ENCODE measurements around the gene ATP6V1D. TPM values are rescaled to one million over a fixed set of nuclear protein-coding genes. Genes with fewer than 3 reads are reported as not detected.

Gene ATP6V1D
- total and polyA plus RNA-seq, 4 donors: 49.6 to 134 (median 60.2) TPM

- TF ChIP-seq, protein P1, sequence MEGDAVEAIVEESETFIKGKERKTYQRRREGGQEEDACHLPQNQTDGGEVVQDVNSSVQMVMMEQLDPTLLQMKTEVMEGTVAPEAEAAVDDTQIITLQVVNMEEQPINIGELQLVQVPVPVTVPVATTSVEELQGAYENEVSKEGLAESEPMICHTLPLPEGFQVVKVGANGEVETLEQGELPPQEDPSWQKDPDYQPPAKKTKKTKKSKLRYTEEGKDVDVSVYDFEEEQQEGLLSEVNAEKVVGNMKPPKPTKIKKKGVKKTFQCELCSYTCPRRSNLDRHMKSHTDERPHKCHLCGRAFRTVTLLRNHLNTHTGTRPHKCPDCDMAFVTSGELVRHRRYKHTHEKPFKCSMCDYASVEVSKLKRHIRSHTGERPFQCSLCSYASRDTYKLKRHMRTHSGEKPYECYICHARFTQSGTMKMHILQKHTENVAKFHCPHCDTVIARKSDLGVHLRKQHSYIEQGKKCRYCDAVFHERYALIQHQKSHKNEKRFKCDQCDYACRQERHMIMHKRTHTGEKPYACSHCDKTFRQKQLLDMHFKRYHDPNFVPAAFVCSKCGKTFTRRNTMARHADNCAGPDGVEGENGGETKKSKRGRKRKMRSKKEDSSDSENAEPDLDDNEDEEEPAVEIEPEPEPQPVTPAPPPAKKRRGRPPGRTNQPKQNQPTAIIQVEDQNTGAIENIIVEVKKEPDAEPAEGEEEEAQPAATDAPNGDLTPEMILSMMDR (IDR thresholded peaks at IDR 0.05; ENCODE audit: control extremely low read depth, extremely low read depth): no peak
- no peak for ATAC-seq (ENCODE audit: insufficient read depth, low FRiP score)
- Histone ChIP-seq H3K27me3 (ENCODE audit: control insufficient read depth in 3 of 3, insufficient read depth in 3 of 3, low read length in 2 of 3) (no peaks in the 10 kb centered on the region), H3K9me3 (ENCODE audit: control insufficient read depth in 4 of 4, insufficient read depth in 3 of 4, low read length in 3 of 4) (no peaks in the 10 kb centered on the region), H3K27ac (ENCODE audit: low read depth in 1 of 2, low read length in 1 of 2) (no peak overlapping the region), H3K36me3 (ENCODE audit: control insufficient read depth in 4 of 4, insufficient read depth in 4 of 4, low read length in 4 of 4) (no peaks in the 10 kb centered on the region), H3K4me1 (ENCODE audit: control insufficient read depth in 5 of 5, insufficient read depth in 5 of 5, low read length in 5 of 5) (peaks cover 0 to 10% (median 0%) of the 10 kb centered on the region in 5 donors), H3K4me3 (no peak overlapping the region), H3K9ac (ENCODE audit: insufficient read depth in 1 of 2, low read length in 2 of 2) (no peak overlapping the region)
- 80 to 85% methylated on average over 16 of the region's 16 CpGs for WGBS, 2 donors
- DNase-seq: no peak
Measured at GRCh38 chr14:67395086-67395875, 35.7 kb upstream of the ATP6V1D start.

DNA sequence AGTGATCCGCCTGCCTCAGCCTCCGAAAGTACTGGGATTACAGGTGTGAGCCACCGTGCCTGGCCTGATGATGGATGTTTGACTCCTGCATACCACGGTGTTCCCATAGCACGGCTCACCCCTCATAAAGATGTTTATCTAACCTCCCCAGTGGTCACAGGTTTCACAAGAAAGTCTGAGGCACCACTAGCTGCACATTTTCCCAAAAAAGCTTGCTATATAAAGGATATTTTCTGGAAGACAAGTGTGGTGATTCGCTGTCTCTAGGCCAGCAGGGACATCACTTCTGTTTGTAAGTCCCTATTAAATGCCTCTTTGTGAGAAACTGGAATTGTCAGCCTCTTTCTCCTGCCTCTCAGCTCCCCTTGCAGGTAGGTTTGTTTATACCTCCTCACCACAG is 34.1 kb upstream of the ATP6V1D start:
- ATAC-seq (ENCODE audit: insufficient read depth, low FRiP score): no peak
- 71 to 72% methylated on average over 6 of the region's 6 CpGs for WGBS, 2 donors
- Histone ChIP-seq H3K9ac (ENCODE audit: insufficient read depth in 1 of 2, low read length in 2 of 2) (no peak overlapping the region), H3K27ac (ENCODE audit: low read depth in 1 of 2, low read length in 1 of 2) (no peak overlapping the region), H3K36me3 (ENCODE audit: control insufficient read depth in 4 of 4, insufficient read depth in 4 of 4, low read length in 4 of 4) (no peaks in the 10 kb centered on the region), H3K27me3 (ENCODE audit: control insufficient read depth in 3 of 3, insufficient read depth in 3 of 3, low read length in 2 of 3) (no peaks in the 10 kb centered on the region), H3K4me3 (no peak overlapping the region), H3K4me1 (ENCODE audit: control insufficient read depth in 5 of 5, insufficient read depth in 5 of 5, low read length in 5 of 5) (peaks cover 0 to 10% (median 0%) of the 10 kb centered on the region in 5 donors), H3K9me3 (ENCODE audit: control insufficient read depth in 4 of 4, insufficient read depth in 3 of 4, low read length in 3 of 4) (no peaks in the 10 kb centered on the region)
- TF ChIP-seq, protein P1 (IDR thresholded peaks at IDR 0.05; ENCODE audit: control extremely low read depth, extremely low read depth): no peak
- no peak for DNase-seq

DNA sequence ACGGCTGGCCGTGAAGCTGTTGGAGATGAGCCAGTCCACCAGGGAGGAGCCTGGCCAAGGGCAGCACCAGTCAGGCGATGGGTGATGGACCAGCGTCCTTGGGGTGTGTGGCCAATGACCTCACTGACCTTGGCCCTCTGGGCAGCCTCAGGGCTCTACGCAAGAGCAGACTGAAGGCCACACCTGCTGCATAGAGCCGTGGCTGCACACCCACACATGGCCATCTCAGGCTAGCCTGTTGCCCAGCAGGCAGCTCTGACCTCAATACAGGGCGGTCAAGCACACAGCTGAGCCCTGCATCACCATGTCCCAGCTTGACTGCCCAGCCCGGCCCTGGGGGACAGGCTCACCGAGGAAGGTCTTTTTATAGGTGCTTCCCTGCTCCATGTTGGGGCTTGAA is 33.2 kb upstream of the ATP6V1D start:
- Histone ChIP-seq H3K36me3 (ENCODE audit: control insufficient read depth in 4 of 4, insufficient read depth in 4 of 4, low read length in 4 of 4) (no peaks in the 10 kb centered on the region), H3K27ac (ENCODE audit: low read depth in 1 of 2, low read length in 1 of 2) (no peak overlapping the region), H3K4me3 (no peak overlapping the region), H3K9me3 (ENCODE audit: control insufficient read depth in 4 of 4, insufficient read depth in 3 of 4, low read length in 3 of 4) (no peaks in the 10 kb centered on the region), H3K4me1 (ENCODE audit: control insufficient read depth in 5 of 5, insufficient read depth in 5 of 5, low read length in 5 of 5) (peaks cover 0 to 10% (median 0%) of the 10 kb centered on the region in 5 donors), H3K27me3 (ENCODE audit: control insufficient read depth in 3 of 3, insufficient read depth in 3 of 3, low read length in 2 of 3) (no peaks in the 10 kb centered on the region), H3K9ac (ENCODE audit: insufficient read depth in 1 of 2, low read length in 2 of 2) (no peak overlapping the region)
- 85 to 86% methylated on average over 9 of the region's 9 CpGs for WGBS, 2 donors
- ATAC-seq (ENCODE audit: insufficient read depth, low FRiP score) (no peak), DNase-seq (no peak)
- TF ChIP-seq, protein P1 (IDR thresholded peaks at IDR 0.05; ENCODE audit: control extremely low read depth, extremely low read depth): no peak

All from lung (tissue), 12 donors.